Keratinocyte (primary cell): ENCODE data around the gene KRT31. TPM values are rescaled to one million over a fixed set of nuclear protein-coding genes. Genes with fewer than 3 reads are reported as not detected.
"Not testable (repeated sequence)": the region's sequence is repeated elsewhere in the genome, so short reads cannot be mapped to it uniquely, and the experiment has no call there.

Source experiments
- DNase-seq: peaks from one replicate; pipeline ENCODE4 v3.0.0-alpha.2; 2011; ENCODE audit warnings: low read depth, missing footprints, low spot score
- FAIRE-seq: peaks from 2 replicates; lab custom pipeline; 2011; peaks lifted over from hg19 to GRCh38; lab: Jason Lieb, UNC
- H2AFZ ChIP-seq: 2 replicates; pipeline ENCODE4 v1.6.0; 2012; ENCODE audit warnings: low read length, control low read depth, inconsistent platforms; ENCODE audit not compliant: control insufficient read depth
- H3K27ac ChIP-seq: 2 replicates; pipeline ENCODE4 v1.5.1; 2011; ENCODE audit warnings: low read length; ENCODE audit not compliant: control insufficient read depth, insufficient read depth
- H3K27me3 ChIP-seq: 3 replicates; pipeline ENCODE4 v1.6.0; 2011; ENCODE audit warnings: low read length; ENCODE audit not compliant: control insufficient read depth, insufficient read depth; ENCODE audit errors: extremely low read depth
- H3K36me3 ChIP-seq, 2 experiments: 2 replicates in 1 of 2; 3 replicates in 1 of 2; pipeline ENCODE4 v1.5.1; 2011; ENCODE audit warnings: low read length in 2 of 2, mild to moderate bottlenecking in 1 of 2; ENCODE audit not compliant: control insufficient read depth in 2 of 2, insufficient read depth in 2 of 2; ENCODE audit errors: extremely low read depth in 1 of 2
- H3K4me1 ChIP-seq: 3 replicates; pipeline ENCODE4 v1.5.1; 2011; ENCODE audit warnings: low read length; ENCODE audit not compliant: control insufficient read depth, insufficient read depth; ENCODE audit errors: extremely low read depth
- H3K4me2 ChIP-seq: 3 replicates; pipeline ENCODE4 v1.6.0; 2011; ENCODE audit warnings: low read depth, low read length; ENCODE audit not compliant: control insufficient read depth, insufficient read depth; ENCODE audit errors: extremely low read depth
- H3K4me3 ChIP-seq, 3 experiments: fragments of 200-600 bp in 1 of 3; sonication (generic) in 1 of 3; 2 replicates in 2 of 3; 3 replicates in 1 of 3; pipeline ENCODE4 v1.5.1; 2011 to 2016; ENCODE audit warnings: low read length in 3 of 3, mild to moderate bottlenecking in 3 of 3, control low read depth in 2 of 3, inconsistent platforms in 1 of 3, low read depth in 1 of 3, mixed read lengths in 1 of 3, mixed run types in 1 of 3, moderate library complexity in 1 of 3; ENCODE audit not compliant: control insufficient read depth in 2 of 3, insufficient read depth in 2 of 3; ENCODE audit errors: extremely low read depth in 1 of 3
- H3K79me2 ChIP-seq: 2 replicates; pipeline ENCODE4 v1.6.0; 2012; ENCODE audit warnings: low read length; ENCODE audit not compliant: control insufficient read depth, insufficient read depth
- H3K9ac ChIP-seq: 3 replicates; pipeline ENCODE4 v1.6.0; 2011; ENCODE audit warnings: low read length; ENCODE audit not compliant: control insufficient read depth, insufficient read depth; ENCODE audit errors: extremely low read depth
- H3K9me1 ChIP-seq: 3 replicates; pipeline ENCODE4 v1.6.0; 2011; ENCODE audit warnings: low read length; ENCODE audit not compliant: control insufficient read depth, insufficient read depth; ENCODE audit errors: extremely low read depth
- H3K9me3 ChIP-seq: 2 replicates; pipeline ENCODE4 v1.5.1; 2012; ENCODE audit warnings: low read depth, low read length; ENCODE audit not compliant: control insufficient read depth
- H4K20me1 ChIP-seq: 3 replicates; pipeline ENCODE4 v1.6.0; 2011; ENCODE audit warnings: low read length; ENCODE audit not compliant: control insufficient read depth, insufficient read depth; ENCODE audit errors: extremely low read depth
- CTCF ChIP-seq, 3 experiments: IDR thresholded peaks in 1 of 3; conservative IDR thresholded peaks in 1 of 3; optimal IDR thresholded peaks in 1 of 3; 2 replicates in 2 of 3; 3 replicates in 1 of 3; pipeline versions ENCODE3 to v1.5.1; 2011; ENCODE audit warnings: low read length in 3 of 3, mild to moderate bottlenecking in 3 of 3, moderate library complexity in 2 of 3, control low read depth in 1 of 3, inconsistent platforms in 1 of 3; ENCODE audit not compliant: insufficient read depth in 2 of 3; ENCODE audit errors: extremely low read depth in 1 of 3
- EZH2 ChIP-seq: IDR thresholded peaks from one replicate; pipeline ENCODE4 v1.6.1; 2012; ENCODE audit warnings: inconsistent platforms, mild to moderate bottlenecking, low read length, moderate library complexity
- dilution Hi-C: fragments of 300-500 bp; cut with MboI; formaldehyde crosslinking; loops from one replicate; pipeline ENCODE4 v1.7.0; 2020; ENCODE audit warnings: low sequenced_read_pairs; ENCODE audit not compliant: extremely low pct_ligation_motif_present
- polyA plus RNA-seq, 5 experiments: library from polyadenylated mRNA; depleted of rRNA in 3 of 5; stranded (reverse) in 3 of 5; stranded (forward) in 1 of 5; unstranded in 1 of 5; fragments of >200 nt; gene quantifications; 1 replicate in 1 of 5; 2 replicates in 3 of 5; 3 replicates in 1 of 5; pipeline versions ENCODE4 v1.2.1 to v1.2.3, GENCODE V29; 2011 to 2012; ENCODE audit warnings: missing spikeins in 2 of 5, low read depth in 1 of 5, low replicate concordance in 1 of 5

Gene KRT31
- polyA plus RNA-seq, 1 donor (not counting 4 experiments of a cell fraction or from before 2014, with no cell fraction given), result 24.9 TPM

- no peaks in the 10 kb centered on the region for H3K79me2 ChIP-seq
- H3K27ac ChIP-seq, result no peak overlapping the region
- no peak for TF ChIP-seq CTCF (optimal IDR thresholded peaks at IDR 0.05 in 1 of 3, IDR thresholded peaks at IDR 0.05 in 1 of 3, conservative IDR thresholded peaks at IDR 0.05 in 1 of 3; ENCODE audit: extremely low read depth in 1 of 3, insufficient read depth in 2 of 3, low read length in 3 of 3)
- no peak for TF ChIP-seq EZH2
- no peaks in the 10 kb centered on the region for H3K36me3 ChIP-seq
- H3K4me3 ChIP-seq, result no peak overlapping the region
- H3K4me2 ChIP-seq, result no peak overlapping the region
- H4K20me1 ChIP-seq, result no peaks in the 10 kb centered on the region
- H3K9me3 ChIP-seq, result no peaks in the 10 kb centered on the region
- no peaks in the 10 kb centered on the region for H3K4me1 ChIP-seq
- FAIRE-seq (no peak), DNase-seq (no peak)
- H3K9me1 ChIP-seq, result no peaks in the 10 kb centered on the region
- dilution Hi-C loops, result no loop called here
- no peak overlapping the region for H3K9ac ChIP-seq
- H3K27me3 ChIP-seq, result no peaks in the 10 kb centered on the region
- H2AFZ ChIP-seq, result no peak overlapping the region
Measured at GRCh38 chr17:41434005-41434404, 36.6 kb upstream of the KRT31 start.

- dilution Hi-C loops, result no loop called here
- H3K9me1 ChIP-seq, result no peaks in the 10 kb centered on the region
- H2AFZ ChIP-seq, result no peak overlapping the region
- H3K36me3 ChIP-seq, result no peaks in the 10 kb centered on the region
- H3K4me1 ChIP-seq, result no peaks in the 10 kb centered on the region
- no peak overlapping the region for H3K4me3 ChIP-seq
- no peaks in the 10 kb centered on the region for H3K9me3 ChIP-seq
- H3K79me2 ChIP-seq, result no peaks in the 10 kb centered on the region
- H3K27ac ChIP-seq, result no peak overlapping the region
- TF ChIP-seq CTCF (optimal IDR thresholded peaks at IDR 0.05 in 1 of 3, IDR thresholded peaks at IDR 0.05 in 1 of 3, conservative IDR thresholded peaks at IDR 0.05 in 1 of 3; ENCODE audit: extremely low read depth in 1 of 3, insufficient read depth in 2 of 3, low read length in 3 of 3) (no peak), EZH2 (no peak)
- H3K27me3 ChIP-seq, result no peaks in the 10 kb centered on the region
- DNase-seq (no peak), FAIRE-seq (no peak)
- no peak overlapping the region for H3K9ac ChIP-seq
- no peaks in the 10 kb centered on the region for H4K20me1 ChIP-seq
- H3K4me2 ChIP-seq, result no peak overlapping the region
Measured at GRCh38 chr17:41433586-41433985, 36.2 kb upstream of the KRT31 start.

GRCh38 chr17:41430376-41430775 lies 33.0 kb upstream of the KRT31 start:
- H3K27ac ChIP-seq, H3K36me3 ChIP-seq, H3K79me2 ChIP-seq, H3K9me1 ChIP-seq, H4K20me1 ChIP-seq, H3K9me3 ChIP-seq, H2AFZ ChIP-seq, H3K4me3 ChIP-seq, FAIRE-seq, H3K4me2 ChIP-seq, H3K4me1 ChIP-seq, DNase-seq, H3K9ac ChIP-seq, dilution Hi-C loops, H3K27me3 ChIP-seq: not testable (repeated sequence)
